ENCODE data around the gene CDA. TPM values are rescaled to one million over a fixed set of nuclear protein-coding genes. Genes with fewer than 3 reads are reported as not detected.

CDA gene
- total RNA-seq, 1 experiment from 2014 or later: 0.62 TPM

GRCh38 chr1:20610970-20611369, 22.1 kb downstream of the CDA start:
- Histone ChIP-seq H3K27me3 (ENCODE audit: control insufficient read depth, insufficient read depth, low read length) (no peaks in the 10 kb centered on the region), H3K27ac (ENCODE audit: low read length) (no peak overlapping the region), H3K36me3 (ENCODE audit: control insufficient read depth, insufficient read depth, low read length) (no peaks in the 10 kb centered on the region), H3K9me3 (ENCODE audit: control insufficient read depth, insufficient read depth, low read depth, low read length) (no peaks in the 10 kb centered on the region), H3K4me3 (ENCODE audit: low read depth in 2 of 2, low read length in 2 of 2) (no peak overlapping the region), H3K4me1 (ENCODE audit: control insufficient read depth, insufficient read depth, low read length) (peaks cover 40% of the 10 kb centered on the region)
- intact Hi-C loops (cut with micrococcal nuclease; ENCODE audit: unreplicated experiment) (no loop called here), in situ Hi-C loops (cut with HindIII; ENCODE audit: low pct_unique_long_range_greater_than_20kb, low sequenced_read_pairs) (no loop called here)
- no TSS peak for BruUV-seq (replicated peaks)
- ChIA-PET CTCF (no interaction called here), POLR2A (no interaction called here)
- TF ChIP-seq CTCF (IDR thresholded peaks at IDR 0.05): no peak
- TF ChIP-seq TCF7L2 (IDR thresholded peaks at IDR 0.05; ENCODE audit: low read depth, low read length): no peak
- no peak for TF ChIP-seq SIN3A (IDR thresholded peaks at IDR 0.05; ENCODE audit: borderline replicate concordance, insufficient read depth, low read depth, low read length)
- no peak for TF ChIP-seq POLR2AphosphoS5 (IDR thresholded peaks at IDR 0.05; ENCODE audit: low read depth, low read length)
- TF ChIP-seq REST (IDR thresholded peaks at IDR 0.05; ENCODE audit: insufficient read depth in 1 of 2, low read depth in 2 of 2, low read length in 1 of 2): no peak
- ATAC-seq (no peak), DNase-seq (ENCODE audit: low read depth, low spot score) (no peak)

- BruUV-seq (replicated peaks): no TSS peak
- ATAC-seq: no peak
These were observed 22.8 kb downstream of the CDA start for GRCh38 chr1:20611652-20612051.

More at GRCh38 chr1:20611652-20612051, 22.8 kb downstream of the CDA start:
- H3K4me3 ChIP-seq (ENCODE audit: low read depth in 2 of 2, low read length in 2 of 2): no peak overlapping the region
- H3K36me3 ChIP-seq (ENCODE audit: control insufficient read depth, insufficient read depth, low read length): no peaks in the 10 kb centered on the region
- H3K4me1 ChIP-seq (ENCODE audit: control insufficient read depth, insufficient read depth, low read length): peaks cover 47% of the 10 kb centered on the region
- intact Hi-C loops (cut with micrococcal nuclease; ENCODE audit: unreplicated experiment) (no loop called here), in situ Hi-C loops (cut with HindIII; ENCODE audit: low pct_unique_long_range_greater_than_20kb, low sequenced_read_pairs) (no loop called here)
- H3K9me3 ChIP-seq (ENCODE audit: control insufficient read depth, insufficient read depth, low read depth, low read length): no peaks in the 10 kb centered on the region
- no peak for DNase-seq (ENCODE audit: low read depth, low spot score)
- H3K27ac ChIP-seq (ENCODE audit: low read length): peak overlapping the region; percentile 13
- H3K27me3 ChIP-seq (ENCODE audit: control insufficient read depth, insufficient read depth, low read length): no peaks in the 10 kb centered on the region
- ChIA-PET POLR2A (no interaction called here), CTCF (no interaction called here)
- no peak for TF ChIP-seq POLR2AphosphoS5 (IDR thresholded peaks at IDR 0.05; ENCODE audit: low read depth, low read length)
- TF ChIP-seq REST (IDR thresholded peaks at IDR 0.05; ENCODE audit: insufficient read depth in 1 of 2, low read depth in 2 of 2, low read length in 1 of 2): no peak
- TF ChIP-seq CTCF (IDR thresholded peaks at IDR 0.05): no peak
- no peak for TF ChIP-seq TCF7L2 (IDR thresholded peaks at IDR 0.05; ENCODE audit: low read depth, low read length)

All from Panc1 (cell line).